SK-N-SH treated with all-trans-retinoic acid at 6 μM for 48 hours (cell line): ENCODE data around the gene RGS6.

Experiments
- CSDC2 ChIP-seq: fragments of 250-450 bp; sonication (Bioruptor Pico); IDR thresholded peaks from 2 replicates; pipeline ENCODE4 v1.5.0; 2020; ENCODE audit warnings: mild to moderate bottlenecking, moderate library complexity
- GLIS3 ChIP-seq: fragments of 250-450 bp; sonication (Bioruptor Pico); IDR thresholded peaks from 2 replicates; pipeline ENCODE4 v1.5.0; 2020; ENCODE audit warnings: mild to moderate bottlenecking, moderate library complexity
- ISL1 ChIP-seq: fragments of 250-450 bp; sonication (Bioruptor Pico); IDR thresholded peaks from 2 replicates; pipeline ENCODE4 v2.1.2; 2022; ENCODE audit warnings: mild to moderate bottlenecking, moderate library complexity
- OSR1 ChIP-seq: fragments of 250-450 bp; sonication (Bioruptor Pico); IDR thresholded peaks from 2 replicates; pipeline ENCODE4 v1.8.0; 2022; ENCODE audit warnings: moderate library complexity, mild to moderate bottlenecking, inconsistent platforms
- PATZ1 ChIP-seq: fragments of 250-450 bp; sonication (Bioruptor Pico); IDR thresholded peaks from 2 replicates; pipeline ENCODE4 v1.8.0; 2020; ENCODE audit warnings: mild to moderate bottlenecking, moderate library complexity, borderline replicate concordance
- RARB ChIP-seq: fragments of 250-450 bp; sonication (Bioruptor Pico); IDR thresholded peaks from 2 replicates; pipeline ENCODE4 v1.8.0; 2021; ENCODE audit warnings: mild to moderate bottlenecking, moderate library complexity
- TCF4 ChIP-seq: fragments of 250-450 bp; sonication (Bioruptor Pico); IDR thresholded peaks from 2 replicates; pipeline ENCODE4 v1.8.0; 2021; ENCODE audit warnings: mild to moderate bottlenecking, moderate library complexity, borderline replicate concordance
- ZFP3 ChIP-seq: fragments of 250-450 bp; sonication (Bioruptor Pico); IDR thresholded peaks from 2 replicates; pipeline ENCODE4 v1.5.0; 2020; ENCODE audit warnings: mild to moderate bottlenecking, moderate library complexity
- ZFP30 ChIP-seq: fragments of 450-650 bp; formaldehyde crosslinking; IDR thresholded peaks from 2 replicates; pipeline ENCODE4 v1.5.0; 2022; ENCODE audit warnings: mild to moderate bottlenecking, moderate library complexity
- ZNF565 ChIP-seq: fragments of 450-650 bp; formaldehyde crosslinking; conservative IDR thresholded peaks from 2 replicates; pipeline ENCODE4 v1.5.0; 2020; ENCODE audit warnings: low read depth, mild to moderate bottlenecking, moderate library complexity
- ZNF70 ChIP-seq: fragments of 450-650 bp; formaldehyde crosslinking; IDR thresholded peaks from 2 replicates; pipeline ENCODE4 v1.5.0; 2020; ENCODE audit warnings: mild to moderate bottlenecking, moderate library complexity
- ZNF8 ChIP-seq: fragments of 450-650 bp; formaldehyde crosslinking; IDR thresholded peaks from 2 replicates; pipeline ENCODE4 v1.5.0; 2020; ENCODE audit warnings: mild to moderate bottlenecking, moderate library complexity
- TF ChIP-seq, protein P1 (sequence below): fragments of 250-450 bp; sonication (Bioruptor Pico); IDR thresholded peaks from 2 replicates; pipeline ENCODE4 v1.5.1; 2021; ENCODE audit warnings: mild to moderate bottlenecking, moderate library complexity
- TF ChIP-seq, protein P2 (sequence below): fragments of 250-450 bp; sonication (Bioruptor Pico); IDR thresholded peaks from 2 replicates; pipeline ENCODE4 v1.5.1; 2020; ENCODE audit warnings: low read depth, mild to moderate bottlenecking, moderate library complexity

GRCh38 chr14:72060460-72060859 lies 128.2 kb downstream of the RGS6 start:
- TF ChIP-seq ZFP30 (no peak), ZNF8 (CRISPR knock-in tag) (no peak), OSR1 (no peak), TCF4 (CRISPR knock-in tag) (no peak), ZNF565 (CRISPR knock-in tag) (no peak), CSDC2 (CRISPR knock-in tag) (no peak), RARB (CRISPR knock-in tag) (no peak), ISL1 (CRISPR knock-in tag) (no peak), GLIS3 (CRISPR knock-in tag) (no peak), PATZ1 (no peak), ZFP3 (CRISPR knock-in tag) (no peak), ZNF70 (CRISPR knock-in tag) (no peak)
- TF ChIP-seq, protein P1, sequence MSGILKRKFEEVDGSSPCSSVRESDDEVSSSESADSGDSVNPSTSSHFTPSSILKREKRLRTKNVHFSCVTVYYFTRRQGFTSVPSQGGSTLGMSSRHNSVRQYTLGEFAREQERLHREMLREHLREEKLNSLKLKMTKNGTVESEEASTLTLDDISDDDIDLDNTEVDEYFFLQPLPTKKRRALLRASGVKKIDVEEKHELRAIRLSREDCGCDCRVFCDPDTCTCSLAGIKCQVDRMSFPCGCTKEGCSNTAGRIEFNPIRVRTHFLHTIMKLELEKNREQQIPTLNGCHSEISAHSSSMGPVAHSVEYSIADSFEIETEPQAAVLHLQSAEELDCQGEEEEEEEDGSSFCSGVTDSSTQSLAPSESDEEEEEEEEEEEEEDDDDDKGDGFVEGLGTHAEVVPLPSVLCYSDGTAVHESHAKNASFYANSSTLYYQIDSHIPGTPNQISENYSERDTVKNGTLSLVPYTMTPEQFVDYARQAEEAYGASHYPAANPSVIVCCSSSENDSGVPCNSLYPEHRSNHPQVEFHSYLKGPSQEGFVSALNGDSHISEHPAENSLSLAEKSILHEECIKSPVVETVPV = no peak
- TF ChIP-seq, protein P2, sequence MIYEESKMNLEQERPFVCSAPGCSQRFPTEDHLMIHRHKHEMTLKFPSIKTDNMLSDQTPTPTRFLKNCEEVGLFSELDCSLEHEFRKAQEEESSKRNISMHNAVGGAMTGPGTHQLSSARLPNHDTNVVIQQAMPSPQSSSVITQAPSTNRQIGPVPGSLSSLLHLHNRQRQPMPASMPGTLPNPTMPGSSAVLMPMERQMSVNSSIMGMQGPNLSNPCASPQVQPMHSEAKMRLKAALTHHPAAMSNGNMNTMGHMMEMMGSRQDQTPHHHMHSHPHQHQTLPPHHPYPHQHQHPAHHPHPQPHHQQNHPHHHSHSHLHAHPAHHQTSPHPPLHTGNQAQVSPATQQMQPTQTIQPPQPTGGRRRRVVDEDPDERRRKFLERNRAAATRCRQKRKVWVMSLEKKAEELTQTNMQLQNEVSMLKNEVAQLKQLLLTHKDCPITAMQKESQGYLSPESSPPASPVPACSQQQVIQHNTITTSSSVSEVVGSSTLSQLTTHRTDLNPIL (CRISPR knock-in tag) = no peak
